ENCODE data around the gene LAMC2. TPM values are rescaled to one million over a fixed set of nuclear protein-coding genes. Genes with fewer than 3 reads are reported as not detected.
A peak's percentile ranks its signal among the peaks of the same experiment; 100 is the strongest.

Gene LAMC2
- total RNA-seq, 2 donors from 2014 or later: 9.3 to 11.6 TPM

GRCh38 chr1:183155939-183156338 is 30.1 kb upstream of the LAMC2 start:
- H3K4me3 ChIP-seq: no peak overlapping the region
- 86% methylated on average over 2 of the region's 2 CpGs for WGBS
- no peak overlapping the region for H3K27ac ChIP-seq
- no peaks in the 10 kb centered on the region for H3K36me3 ChIP-seq
- H3K27me3 ChIP-seq (replicated peaks; ENCODE audit: insufficient read depth): no peaks in the 10 kb centered on the region
- no peak for TF ChIP-seq POLR2A (IDR thresholded peaks at IDR 0.05)
- TF ChIP-seq CTCF (IDR thresholded peaks at IDR 0.05): no peak
- TF ChIP-seq POLR2AphosphoS5 (IDR thresholded peaks at IDR 0.05): no peak
- intact Hi-C loops (cut with DNase I): no loop called here
- H3K9me3 ChIP-seq: no peaks in the 10 kb centered on the region
- H3K4me1 ChIP-seq (replicated peaks): no peaks in the 10 kb centered on the region
- DNase-seq (ENCODE audit: low spot score): no peak

- Histone ChIP-seq H3K4me3 (no peak overlapping the region), H3K9me3 (no peaks in the 10 kb centered on the region), H3K27me3 (replicated peaks; ENCODE audit: insufficient read depth) (no peaks in the 10 kb centered on the region), H3K27ac (peak overlapping the region in 1 of 2 donors; percentile 36), H3K4me1 (replicated peaks) (no peaks in the 10 kb centered on the region), H3K36me3 (no peaks in the 10 kb centered on the region)
- WGBS: 46% methylated on average over 9 of the region's 9 CpGs
- peak; percentile 93 for DNase-seq (ENCODE audit: low spot score)
- TF ChIP-seq POLR2A (IDR thresholded peaks at IDR 0.05) (no peak), POLR2AphosphoS5 (IDR thresholded peaks at IDR 0.05) (peak; percentile 94), CTCF (IDR thresholded peaks at IDR 0.05) (peak in 1 of 4 experiments; percentile 10)
- intact Hi-C loops (cut with DNase I): no loop called here
Observed at GRCh38 chr1:183159960-183160359, 26.1 kb upstream of the LAMC2 start.

- Histone ChIP-seq H3K36me3 (no peaks in the 10 kb centered on the region), H3K27me3 (replicated peaks; ENCODE audit: insufficient read depth) (no peaks in the 10 kb centered on the region), H3K4me1 (replicated peaks) (no peaks in the 10 kb centered on the region), H3K9me3 (no peaks in the 10 kb centered on the region), H3K27ac (no peak overlapping the region), H3K4me3 (no peak overlapping the region)
- 90% methylated on average over 3 of the region's 3 CpGs for WGBS
- TF ChIP-seq CTCF (IDR thresholded peaks at IDR 0.05) (no peak), POLR2A (IDR thresholded peaks at IDR 0.05) (no peak), POLR2AphosphoS5 (IDR thresholded peaks at IDR 0.05) (no peak)
- DNase-seq (ENCODE audit: low spot score): no peak
- intact Hi-C loops (cut with DNase I): no loop called here
Observed at GRCh38 chr1:183161391-183161790, 24.7 kb upstream of the LAMC2 start.

- TF ChIP-seq POLR2AphosphoS5 (IDR thresholded peaks at IDR 0.05): no peak
- TF ChIP-seq POLR2A (IDR thresholded peaks at IDR 0.05): no peak
- TF ChIP-seq CTCF (IDR thresholded peaks at IDR 0.05): no peak
Observed at GRCh38 chr1:183163316-183163715, 22.7 kb upstream of the LAMC2 start.

GRCh38 chr1:183164340-183164739 is 21.7 kb upstream of the LAMC2 start:
- no peak overlapping the region for H3K27ac ChIP-seq
- intact Hi-C loops (cut with DNase I): no loop called here
- H3K4me1 ChIP-seq (replicated peaks): no peaks in the 10 kb centered on the region
- H3K4me3 ChIP-seq: no peak overlapping the region
- 65% methylated on average over 1 of the region's 1 CpG for WGBS
- no peaks in the 10 kb centered on the region for H3K36me3 ChIP-seq
- DNase-seq (ENCODE audit: low spot score): no peak
- TF ChIP-seq CTCF (IDR thresholded peaks at IDR 0.05): no peak
- TF ChIP-seq POLR2A (IDR thresholded peaks at IDR 0.05): no peak
- no peak for TF ChIP-seq POLR2AphosphoS5 (IDR thresholded peaks at IDR 0.05)
- H3K27me3 ChIP-seq (replicated peaks; ENCODE audit: insufficient read depth): no peaks in the 10 kb centered on the region
- H3K9me3 ChIP-seq: no peaks in the 10 kb centered on the region

More at GRCh38 chr1:183163316-183163715, 22.7 kb upstream of the LAMC2 start:
- H3K36me3 ChIP-seq: no peaks in the 10 kb centered on the region
- no peak overlapping the region for H3K4me3 ChIP-seq
- H3K27ac ChIP-seq: no peak overlapping the region
- H3K9me3 ChIP-seq: no peaks in the 10 kb centered on the region
- intact Hi-C loops (cut with DNase I): no loop called here
- 82% methylated on average over 3 of the region's 3 CpGs for WGBS
- no peak for DNase-seq (ENCODE audit: low spot score)
- no peaks in the 10 kb centered on the region for H3K4me1 ChIP-seq (replicated peaks)
- H3K27me3 ChIP-seq (replicated peaks; ENCODE audit: insufficient read depth): no peaks in the 10 kb centered on the region

All from prostate gland (tissue), 2 donors.